Lower lobe of right lung (tissue), 2 donors: ENCODE measurements around the gene USP26. TPM values are rescaled to one million over a fixed set of nuclear protein-coding genes. Genes with fewer than 3 reads are reported as not detected.
"Not testable (repeated sequence)": the region's sequence is repeated elsewhere in the genome, so short reads cannot be mapped to it uniquely, and the experiment has no call there.

Experiments
- ATAC-seq, 2 donors: fragments of 200-7000 bp; cut with Tn5 transposase; one replicate each; pipeline ENCODE4 v1.9.1; 2020 to 2022; ENCODE audit warnings: mild to moderate bottlenecking in 2 of 2, moderate library complexity in 2 of 2
- DNase-seq: peaks from one replicate; pipeline ENCODE4 v3.0.0-alpha.2; 2020
- H3K27ac ChIP-seq: fragments of 200-600 bp; one replicate; pipeline ENCODE4 v1.8.0; 2022
- H3K27me3 ChIP-seq: fragments of 200-600 bp; one replicate; pipeline ENCODE4 v1.8.0; 2022; ENCODE audit warnings: low read depth
- H3K36me3 ChIP-seq: fragments of 200-600 bp; one replicate; pipeline ENCODE4 v1.8.0; 2022; ENCODE audit warnings: mild to moderate bottlenecking
- H3K4me1 ChIP-seq: fragments of 200-600 bp; one replicate; pipeline ENCODE4 v1.8.0; 2022
- H3K4me3 ChIP-seq: fragments of 200-600 bp; one replicate; pipeline ENCODE4 v1.8.0; 2022; ENCODE audit warnings: mild to moderate bottlenecking
- H3K9me3 ChIP-seq: fragments of 200-600 bp; one replicate; pipeline ENCODE4 v1.8.0; 2022
- intact Hi-C: fragments of 100-400 bp; cut with DNase I; formaldehyde crosslinking; loops from one replicate; pipeline ENCODE4 v1.11.0; 2022
- total RNA-seq: library from RNA; stranded (reverse); fragmentation: NEBNext Ultra II Directional; extraction: Animal tissue kit (Norgen Biotek cat#: 25700); gene quantifications from one replicate; pipeline ENCODE4 v1.2.1, GENCODE V29; 2021
- TF ChIP-seq, protein P1 (sequence below): fragments of 200-600 bp; IDR thresholded peaks from one replicate; pipeline ENCODE4 v1.8.0; 2022; ENCODE audit warnings: antibody characterized with exemption, mild to moderate bottlenecking
- donor health status: DM: no; HTN: yes; CAD: no; lungs with severe emphysema.

The USP26 gene
- total RNA-seq, 1 donor from 2014 or later, result not detected

- intact Hi-C loops, result no loop called here
- Histone ChIP-seq H3K27ac (no peak overlapping the region), H3K4me3 (no peak overlapping the region), H3K9me3 (no peaks in the 10 kb centered on the region), H3K4me1 (no peaks in the 10 kb centered on the region), H3K27me3 (no peaks in the 10 kb centered on the region), H3K36me3 (no peaks in the 10 kb centered on the region)
- TF ChIP-seq, protein P1, sequence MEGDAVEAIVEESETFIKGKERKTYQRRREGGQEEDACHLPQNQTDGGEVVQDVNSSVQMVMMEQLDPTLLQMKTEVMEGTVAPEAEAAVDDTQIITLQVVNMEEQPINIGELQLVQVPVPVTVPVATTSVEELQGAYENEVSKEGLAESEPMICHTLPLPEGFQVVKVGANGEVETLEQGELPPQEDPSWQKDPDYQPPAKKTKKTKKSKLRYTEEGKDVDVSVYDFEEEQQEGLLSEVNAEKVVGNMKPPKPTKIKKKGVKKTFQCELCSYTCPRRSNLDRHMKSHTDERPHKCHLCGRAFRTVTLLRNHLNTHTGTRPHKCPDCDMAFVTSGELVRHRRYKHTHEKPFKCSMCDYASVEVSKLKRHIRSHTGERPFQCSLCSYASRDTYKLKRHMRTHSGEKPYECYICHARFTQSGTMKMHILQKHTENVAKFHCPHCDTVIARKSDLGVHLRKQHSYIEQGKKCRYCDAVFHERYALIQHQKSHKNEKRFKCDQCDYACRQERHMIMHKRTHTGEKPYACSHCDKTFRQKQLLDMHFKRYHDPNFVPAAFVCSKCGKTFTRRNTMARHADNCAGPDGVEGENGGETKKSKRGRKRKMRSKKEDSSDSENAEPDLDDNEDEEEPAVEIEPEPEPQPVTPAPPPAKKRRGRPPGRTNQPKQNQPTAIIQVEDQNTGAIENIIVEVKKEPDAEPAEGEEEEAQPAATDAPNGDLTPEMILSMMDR, result no peak
- no peak for DNase-seq
- ATAC-seq, result no peak
Observed at GRCh38 chrX:133046601-133047000, 50.3 kb downstream of the USP26 start.

GRCh38 chrX:133045986-133046385 is 50.9 kb downstream of the USP26 start:
- Histone ChIP-seq H3K27me3 (no peaks in the 10 kb centered on the region), H3K36me3 (no peaks in the 10 kb centered on the region), H3K4me1 (no peaks in the 10 kb centered on the region), H3K27ac (no peak overlapping the region), H3K4me3 (no peak overlapping the region), H3K9me3 (no peaks in the 10 kb centered on the region)
- DNase-seq (no peak), ATAC-seq (no peak)
- intact Hi-C loops, result no loop called here
- TF ChIP-seq, protein P1, result no peak

DNA sequence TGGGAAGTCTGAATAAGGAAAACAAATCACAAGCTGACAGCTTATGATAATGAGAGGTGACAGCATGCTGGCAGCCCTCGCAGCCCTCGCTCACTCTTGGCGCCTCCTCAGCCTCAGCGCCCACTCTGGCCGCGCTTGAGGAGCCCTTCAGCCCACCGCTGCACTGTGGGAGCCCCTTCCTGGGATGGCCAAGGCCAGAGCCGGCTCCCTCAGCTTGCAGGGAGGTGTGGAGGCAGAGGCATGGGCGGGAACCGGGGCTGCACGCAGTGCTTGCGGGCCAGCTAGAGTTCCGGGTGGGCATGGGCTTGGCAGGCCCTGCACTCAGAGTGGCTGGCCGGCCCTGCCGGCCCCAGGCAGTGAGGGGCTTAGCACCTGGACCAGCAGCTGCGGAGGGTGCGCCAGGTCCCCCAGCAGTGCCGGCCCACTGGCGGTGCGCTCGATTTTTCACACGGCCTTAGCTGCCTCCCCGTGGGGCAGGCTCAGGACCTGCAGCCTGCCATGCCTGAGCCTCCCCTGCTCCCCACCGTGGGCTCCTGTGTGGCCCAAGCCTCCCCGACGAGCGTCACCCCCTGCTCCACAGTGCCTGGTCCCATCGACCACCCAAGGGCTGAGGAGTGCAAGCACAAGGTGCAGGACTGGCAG is 52.6 kb downstream of the USP26 start:
- H3K27ac ChIP-seq, H3K4me3 ChIP-seq, H3K27me3 ChIP-seq, H3K4me1 ChIP-seq, H3K9me3 ChIP-seq, H3K36me3 ChIP-seq, intact Hi-C loops, ATAC-seq, DNase-seq: not testable (repeated sequence)

- TF ChIP-seq, protein P1, result no peak
- no peak for DNase-seq
- Histone ChIP-seq H3K27ac (no peak overlapping the region), H3K9me3 (no peaks in the 10 kb centered on the region), H3K36me3 (no peaks in the 10 kb centered on the region), H3K4me3 (no peak overlapping the region), H3K27me3 (no peaks in the 10 kb centered on the region), H3K4me1 (no peaks in the 10 kb centered on the region)
- intact Hi-C loops, result no loop called here
- no peak for ATAC-seq
Observed at GRCh38 chrX:133042260-133042659, 54.6 kb downstream of the USP26 start.

DNA sequence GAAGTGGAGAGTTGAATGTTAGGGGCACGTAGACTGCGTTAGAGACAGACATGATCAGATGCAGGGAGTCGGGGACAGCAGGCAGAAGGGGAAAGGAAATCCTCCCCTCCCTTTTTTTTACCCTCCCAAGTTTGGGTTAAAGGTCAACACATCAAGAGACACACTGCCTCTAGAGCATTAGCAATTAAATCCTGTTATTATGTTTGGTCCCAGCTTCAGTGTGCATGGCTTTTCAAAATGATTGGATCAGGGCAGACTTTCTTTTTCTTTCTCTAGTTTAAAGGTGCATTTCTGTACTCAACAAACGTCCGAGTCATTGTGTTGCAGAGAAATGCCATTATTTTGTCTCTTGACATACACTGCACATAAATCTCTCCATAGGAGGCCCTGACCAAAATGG is 63.9 kb downstream of the USP26 start:
- H3K9me3 ChIP-seq, result no peaks in the 10 kb centered on the region
- ATAC-seq, result no peak
- intact Hi-C loops, result no loop called here
- no peaks in the 10 kb centered on the region for H3K36me3 ChIP-seq
- no peak overlapping the region for H3K27ac ChIP-seq
- TF ChIP-seq, protein P1, result no peak
- no peaks in the 10 kb centered on the region for H3K4me1 ChIP-seq
- no peak overlapping the region for H3K4me3 ChIP-seq
- no peaks in the 10 kb centered on the region for H3K27me3 ChIP-seq
- no peak for DNase-seq

GRCh38 chrX:133018229-133018628 is 78.7 kb downstream of the USP26 start:
- no peaks in the 10 kb centered on the region for H3K4me1 ChIP-seq
- TF ChIP-seq, protein P1, result no peak
- DNase-seq (no peak), ATAC-seq (no peak)
- no peak overlapping the region for H3K4me3 ChIP-seq
- no peaks in the 10 kb centered on the region for H3K27me3 ChIP-seq
- H3K9me3 ChIP-seq, result no peaks in the 10 kb centered on the region
- intact Hi-C loops, result no loop called here
- H3K27ac ChIP-seq, result no peak overlapping the region
- no peaks in the 10 kb centered on the region for H3K36me3 ChIP-seq
